GM19099 (cell line): ENCODE results near the gene RASSF5.

Experiments
- POLR2A ChIP-seq: IDR thresholded peaks from 3 replicates; pipeline ENCODE4 v1.6.1; 2011; ENCODE audit warnings: low read depth; ENCODE audit not compliant: insufficient read length; ENCODE audit errors: extremely low read depth

Gene RASSF5

DNA sequence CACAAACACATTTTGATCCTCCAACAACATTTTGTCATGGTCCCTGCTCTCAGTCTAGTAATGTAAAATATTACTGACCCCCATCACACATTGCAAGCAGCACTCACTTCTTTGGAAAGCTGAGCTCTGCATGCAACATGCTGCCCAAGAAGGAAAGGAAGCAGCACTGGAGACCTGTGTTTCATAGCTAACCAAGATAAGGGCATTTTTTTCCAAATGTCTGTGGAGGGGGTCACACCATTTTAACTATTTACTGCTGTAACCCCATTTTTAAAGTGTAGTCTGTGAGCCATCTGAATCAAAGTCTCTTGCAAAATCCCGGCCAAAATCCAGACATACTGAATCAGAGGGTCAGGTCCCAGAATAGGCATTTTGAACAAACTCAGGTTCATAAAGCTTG is 4.5 kb upstream of the RASSF5 start:
- no peak for TF ChIP-seq POLR2A

DNA sequence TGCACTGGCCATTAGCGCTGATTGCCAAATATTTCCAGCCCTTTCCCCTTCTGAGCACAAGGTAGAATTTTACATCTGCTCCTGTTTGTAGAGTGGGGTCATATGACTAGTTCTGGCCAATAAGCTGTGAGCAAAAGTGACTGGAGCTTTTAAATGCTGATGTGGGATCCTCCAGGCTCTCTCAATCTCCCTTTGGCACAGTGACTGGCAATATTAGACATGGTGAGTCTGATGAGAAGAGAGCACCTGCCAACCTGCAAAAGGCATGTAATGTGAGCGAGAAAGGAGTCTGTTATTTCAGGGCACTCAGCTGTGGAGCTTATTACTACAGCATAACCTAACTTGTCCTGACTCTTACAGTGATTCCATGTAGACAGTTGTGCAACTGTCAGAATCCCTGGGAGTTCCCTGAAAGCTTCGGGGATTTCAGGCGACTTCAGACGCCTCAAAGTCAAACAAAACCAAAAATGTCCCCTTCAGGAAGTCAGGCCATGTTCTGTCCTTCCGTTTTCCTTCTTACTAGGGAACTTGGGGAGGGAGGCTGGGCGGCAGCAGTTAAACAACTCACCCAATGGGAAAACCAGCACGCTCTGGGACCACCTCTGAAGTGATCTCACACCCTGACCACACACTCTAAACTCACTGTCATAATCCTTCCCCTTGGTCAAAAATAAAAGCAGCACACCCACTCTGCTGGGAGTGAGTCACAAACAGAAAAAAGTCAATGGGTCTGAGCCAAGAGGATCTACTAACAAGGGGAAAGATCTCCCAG is 3.6 kb upstream of the RASSF5 start:
- TF ChIP-seq POLR2A, result no peak

DNA sequence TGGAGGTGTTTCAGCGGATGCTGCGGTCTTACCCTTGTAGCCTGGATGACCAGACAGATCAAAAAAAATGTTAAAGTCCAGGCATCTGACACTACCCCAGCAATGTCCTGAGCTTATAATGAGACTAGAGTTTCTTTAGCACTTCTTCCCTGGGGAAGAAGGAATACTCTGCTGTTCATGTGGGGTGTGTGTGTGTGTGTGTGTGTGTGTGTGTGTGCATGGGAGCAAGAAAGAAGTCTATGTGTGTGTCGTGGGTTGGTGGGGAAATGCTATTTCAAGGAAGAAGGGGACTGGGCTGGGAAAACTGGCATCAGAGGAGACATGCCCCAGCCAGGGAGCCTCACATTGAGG is 3.0 kb upstream of the RASSF5 start:
- TF ChIP-seq POLR2A, result no peak

DNA sequence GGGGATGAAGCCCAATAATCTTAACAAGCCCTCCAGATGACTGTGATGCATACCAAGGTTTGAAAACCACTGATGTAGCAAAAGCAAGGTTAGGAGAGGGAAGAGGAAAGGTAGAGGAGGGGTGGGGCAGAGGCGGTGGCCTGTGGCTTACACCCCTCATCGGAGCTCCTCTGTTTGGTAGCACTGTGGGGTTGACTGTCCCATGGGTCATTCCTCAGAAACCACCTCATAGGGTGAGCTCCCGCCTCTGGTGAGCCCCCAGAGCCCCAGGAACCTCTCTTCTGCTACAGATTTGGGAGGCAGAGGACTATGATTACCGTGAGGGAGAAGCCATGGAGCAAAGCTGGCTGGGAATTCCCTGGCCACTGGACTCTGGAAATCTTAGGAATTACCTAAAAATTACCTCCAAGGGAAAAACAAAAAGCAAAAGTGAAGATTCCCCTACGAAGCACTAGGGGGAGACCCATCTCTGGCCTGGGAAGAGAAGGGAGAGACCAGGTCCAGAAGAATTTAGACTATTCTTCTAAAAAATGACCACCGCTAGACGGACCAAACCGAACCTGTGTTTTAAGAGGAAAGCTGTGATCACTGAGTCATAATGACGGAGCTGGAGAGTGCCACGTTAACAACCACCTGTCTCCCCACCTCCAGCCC is 1.5 kb upstream of the RASSF5 start:
- TF ChIP-seq POLR2A, result no peak

DNA sequence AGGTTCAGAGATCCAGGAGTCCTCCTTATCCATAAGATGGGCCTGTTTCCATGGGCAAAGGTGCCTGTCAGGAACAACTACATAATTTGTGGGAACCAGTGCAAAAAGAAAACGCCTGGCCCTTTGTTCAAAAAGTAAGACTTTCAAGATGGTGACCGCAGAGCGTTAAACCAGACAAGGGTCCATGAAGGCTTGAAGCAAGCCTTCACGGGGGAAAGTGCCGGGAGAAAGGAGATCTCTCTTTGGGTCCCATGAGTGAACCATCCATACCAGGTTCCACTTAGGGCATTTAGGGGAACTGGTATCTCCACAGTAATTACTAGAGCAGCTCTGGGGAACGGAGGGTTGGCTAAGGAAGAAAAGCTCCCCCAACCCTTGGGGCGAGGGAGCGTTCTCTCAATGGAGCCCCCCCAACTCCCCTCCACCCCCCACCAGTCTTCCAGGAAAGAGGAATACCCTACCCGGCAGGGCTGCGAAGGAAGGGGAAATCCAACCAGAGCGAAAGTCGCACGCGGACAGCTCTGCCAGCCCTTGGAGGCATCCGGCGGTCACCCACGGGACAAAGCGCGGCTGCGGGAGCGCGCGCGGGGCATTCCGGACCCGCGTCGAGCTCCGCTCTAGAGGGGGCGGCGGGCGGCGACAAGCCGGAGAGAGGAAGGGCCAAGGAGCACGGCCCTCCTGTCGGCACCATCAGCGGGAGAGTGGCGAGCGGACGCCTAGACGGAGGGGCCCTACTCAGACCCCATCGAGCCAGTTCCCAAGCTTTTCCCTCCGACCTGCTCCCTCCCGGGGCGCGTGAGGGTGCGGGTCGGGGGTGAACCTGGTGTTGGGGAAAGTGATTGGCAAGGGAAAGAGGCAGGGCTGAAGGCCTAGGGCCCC is 687 bp upstream of the RASSF5 start:
- TF ChIP-seq POLR2A, result no peak

DNA sequence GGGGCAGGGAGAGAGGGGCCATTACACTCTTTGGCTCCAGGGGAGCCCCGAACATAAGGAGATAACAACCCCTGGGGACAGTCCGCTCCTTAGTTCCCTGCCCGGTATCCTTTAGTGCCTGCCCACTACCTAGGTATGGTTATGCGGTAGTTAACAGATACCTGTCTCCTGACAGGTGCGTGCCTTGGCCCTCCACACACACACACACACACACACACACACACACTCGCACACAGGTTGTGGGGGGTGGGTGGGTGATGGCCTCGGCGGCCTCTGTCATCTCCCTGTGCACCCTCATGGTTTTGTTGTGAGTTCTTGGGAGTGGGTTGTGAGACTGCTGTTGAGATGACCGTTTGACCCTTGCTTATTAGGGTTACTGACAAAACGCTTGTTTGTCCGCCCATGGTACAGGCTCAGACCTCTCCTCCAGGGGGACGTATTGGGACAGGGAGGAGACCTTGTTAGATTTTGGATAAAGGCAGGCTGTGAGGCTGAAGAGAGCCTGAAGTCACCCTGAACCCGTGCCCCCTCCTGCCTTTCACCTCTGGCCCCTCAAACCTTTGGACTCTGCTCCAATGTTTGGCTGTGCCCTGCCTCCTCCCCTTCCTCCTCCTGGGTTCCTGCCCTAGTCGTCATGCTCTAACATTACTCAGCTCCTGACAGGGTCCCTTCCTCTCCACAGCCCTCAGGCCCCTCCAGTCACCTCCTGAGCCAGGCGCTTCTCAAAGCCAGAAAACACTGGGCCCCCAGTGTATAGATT is 979 bp downstream of the RASSF5 start:
- TF ChIP-seq POLR2A, result no peak

DNA sequence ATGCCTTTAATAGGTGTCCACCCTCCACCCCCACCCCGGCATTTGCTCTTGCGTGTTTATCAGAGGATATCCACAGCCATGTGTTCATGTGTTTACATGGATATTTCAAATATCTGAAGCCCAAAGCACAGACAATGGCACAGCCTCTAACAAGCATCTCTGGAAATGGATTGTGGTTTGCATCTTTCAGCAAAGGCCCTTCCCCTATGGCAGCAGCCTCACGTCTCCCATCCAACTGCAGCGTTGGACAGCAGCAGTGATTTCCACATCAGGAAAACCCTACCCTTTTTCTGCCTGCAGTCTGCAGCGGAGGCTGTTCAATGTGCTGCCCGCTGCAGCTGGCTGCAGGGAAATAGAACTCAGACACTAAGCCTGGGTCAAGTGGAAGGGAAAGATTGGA is 1.6 kb downstream of the RASSF5 start:
- TF ChIP-seq POLR2A, result no peak

DNA sequence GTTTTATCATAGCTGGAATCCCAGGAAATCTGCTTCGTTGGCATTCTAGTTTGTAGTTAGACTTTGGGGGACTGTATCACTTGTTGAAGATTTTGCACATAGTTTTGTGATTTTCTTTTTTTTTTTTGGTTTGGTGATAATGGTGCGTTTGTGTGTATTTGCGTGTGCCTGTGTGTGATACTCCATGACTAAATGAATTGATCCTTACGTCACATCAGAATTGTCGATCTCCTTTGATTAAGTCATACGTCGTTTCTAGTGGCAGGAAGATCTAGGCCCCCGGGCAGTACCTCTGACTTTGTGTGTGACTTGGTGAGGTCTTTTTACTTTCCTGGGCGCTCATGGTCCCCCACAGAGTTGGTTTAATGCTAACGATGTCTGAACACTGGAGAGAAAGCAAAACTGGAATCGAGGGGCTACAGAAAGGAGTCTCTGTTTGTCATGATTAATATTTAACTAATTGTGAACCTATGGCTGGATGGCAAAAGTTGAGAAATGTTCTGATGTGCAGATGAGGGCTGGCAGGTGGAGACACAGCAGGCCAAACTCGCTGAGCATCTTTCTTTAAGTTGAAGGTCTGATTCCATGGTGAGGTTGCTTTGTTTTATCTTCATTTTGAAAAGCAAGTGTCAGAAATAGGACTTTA is 2.4 kb downstream of the RASSF5 start:
- TF ChIP-seq POLR2A, result no peak

DNA sequence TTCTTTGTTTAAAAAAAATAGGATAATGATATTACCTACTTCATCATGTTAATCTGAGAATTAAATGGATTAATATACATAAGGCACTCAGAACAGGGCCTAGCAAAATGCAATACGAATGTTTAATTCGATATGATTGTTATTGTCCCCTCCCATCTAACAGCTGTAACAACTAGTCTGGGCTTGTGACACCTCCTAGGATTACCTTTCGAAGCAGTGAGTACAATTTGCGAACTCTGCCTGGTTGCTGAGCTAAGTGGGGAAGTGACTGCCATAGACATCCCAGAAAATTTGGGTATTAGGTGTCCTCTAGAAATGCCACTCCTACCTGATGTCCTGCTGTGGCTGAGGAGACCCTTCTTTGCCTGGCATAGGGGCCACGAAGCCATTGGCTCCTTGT is 3.0 kb downstream of the RASSF5 start:
- no peak for TF ChIP-seq POLR2A

DNA sequence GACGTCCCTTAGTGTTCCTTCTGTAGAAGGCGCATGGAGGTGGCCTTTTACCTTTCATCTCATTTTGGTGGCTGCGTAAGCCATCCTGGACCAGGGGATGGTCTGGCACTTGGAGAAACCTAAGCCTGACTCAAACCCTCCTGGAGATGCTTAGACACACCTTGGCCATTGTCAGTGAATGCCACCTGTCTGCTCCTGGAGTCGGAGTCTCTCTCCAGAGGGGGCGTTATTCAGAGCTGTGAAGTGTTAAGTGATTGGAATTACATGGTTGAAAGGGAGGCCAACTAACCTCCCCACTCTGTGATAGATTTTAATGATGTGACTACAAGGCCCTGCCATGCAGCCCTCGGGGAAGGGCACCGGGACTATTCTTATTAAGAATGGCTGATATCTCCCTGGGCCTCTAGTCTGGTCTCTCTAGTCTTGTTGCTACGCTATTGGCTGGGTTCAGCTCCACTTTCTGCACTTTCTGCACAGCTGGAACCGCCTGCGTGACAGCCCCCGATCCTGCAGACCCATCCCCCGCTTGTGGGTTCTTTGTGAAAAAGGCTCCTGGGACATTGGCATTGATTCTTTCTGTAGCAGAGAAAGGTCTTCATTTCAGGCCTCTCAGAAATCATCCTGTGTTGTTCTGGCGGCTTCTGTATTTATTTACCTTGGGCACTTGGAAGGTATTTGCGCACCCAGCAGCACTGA is 4.2 kb downstream of the RASSF5 start:
- TF ChIP-seq POLR2A, result no peak

DNA sequence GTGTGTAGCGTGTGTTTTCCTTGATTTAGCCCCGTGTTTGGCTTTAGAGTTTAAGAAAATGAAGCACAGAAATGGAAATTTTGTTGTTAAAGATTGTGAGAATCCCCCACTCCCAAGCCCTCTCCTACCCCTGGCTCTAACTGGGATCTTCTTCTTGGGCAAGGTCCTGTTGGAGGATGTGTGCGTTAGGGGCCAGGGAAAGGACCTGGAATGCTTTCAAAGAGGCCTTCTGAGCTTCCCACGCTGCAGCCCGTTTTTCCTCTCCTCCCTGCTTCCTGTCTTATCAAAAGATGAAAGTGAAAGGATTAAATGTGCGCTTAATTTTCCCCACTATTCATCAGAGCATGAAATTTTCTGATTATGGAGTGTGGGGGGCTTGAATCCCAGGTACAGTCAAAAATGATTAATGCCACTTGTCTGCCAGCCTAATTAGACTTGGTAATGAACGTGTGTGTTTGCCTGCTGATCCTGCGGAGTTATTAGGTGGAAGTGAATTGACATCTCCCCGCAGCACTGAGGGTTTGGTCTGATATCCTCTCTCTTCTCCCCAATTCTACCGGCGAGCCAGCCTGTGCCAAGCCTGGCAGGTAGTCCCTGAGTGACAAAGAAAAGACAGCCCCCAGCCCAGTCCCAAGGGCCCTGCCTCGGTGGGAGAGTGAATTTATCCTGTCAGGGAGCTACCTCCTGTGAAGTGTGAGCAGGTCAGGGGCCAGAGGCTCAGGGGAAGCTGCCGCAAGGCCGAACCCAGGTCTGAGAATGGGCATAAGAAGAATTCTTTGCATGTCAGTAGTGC is 4.9 kb downstream of the RASSF5 start:
- TF ChIP-seq POLR2A, result no peak

DNA sequence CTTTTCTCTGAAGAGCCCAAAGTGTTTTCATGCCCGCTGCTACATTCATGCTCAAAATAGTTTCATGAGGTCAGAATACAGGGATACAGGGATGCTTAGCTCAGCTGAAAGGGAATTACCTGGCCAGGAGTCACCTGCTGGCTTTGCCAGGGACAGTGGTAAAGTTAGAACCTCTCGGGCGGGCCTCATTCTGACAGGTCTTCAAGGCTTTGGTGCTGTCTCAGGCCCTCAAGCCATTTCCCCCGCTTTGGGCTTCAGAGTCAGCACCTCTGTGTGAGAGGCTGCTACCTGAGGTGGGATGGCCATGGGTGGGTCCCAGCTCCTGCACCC is 5.5 kb downstream of the RASSF5 start:
- no peak for TF ChIP-seq POLR2A
